ENCODE results near the gene TMEM240. TPM values are rescaled to one million over a fixed set of nuclear protein-coding genes. Genes with fewer than 3 reads are reported as not detected.

The TMEM240 gene
- total and polyA plus RNA-seq, 2 of the 8 experiments (the other 6 are each of a cell fraction or from before 2014, with no cell fraction given): 3.6 to 5.7 TPM

DNA sequence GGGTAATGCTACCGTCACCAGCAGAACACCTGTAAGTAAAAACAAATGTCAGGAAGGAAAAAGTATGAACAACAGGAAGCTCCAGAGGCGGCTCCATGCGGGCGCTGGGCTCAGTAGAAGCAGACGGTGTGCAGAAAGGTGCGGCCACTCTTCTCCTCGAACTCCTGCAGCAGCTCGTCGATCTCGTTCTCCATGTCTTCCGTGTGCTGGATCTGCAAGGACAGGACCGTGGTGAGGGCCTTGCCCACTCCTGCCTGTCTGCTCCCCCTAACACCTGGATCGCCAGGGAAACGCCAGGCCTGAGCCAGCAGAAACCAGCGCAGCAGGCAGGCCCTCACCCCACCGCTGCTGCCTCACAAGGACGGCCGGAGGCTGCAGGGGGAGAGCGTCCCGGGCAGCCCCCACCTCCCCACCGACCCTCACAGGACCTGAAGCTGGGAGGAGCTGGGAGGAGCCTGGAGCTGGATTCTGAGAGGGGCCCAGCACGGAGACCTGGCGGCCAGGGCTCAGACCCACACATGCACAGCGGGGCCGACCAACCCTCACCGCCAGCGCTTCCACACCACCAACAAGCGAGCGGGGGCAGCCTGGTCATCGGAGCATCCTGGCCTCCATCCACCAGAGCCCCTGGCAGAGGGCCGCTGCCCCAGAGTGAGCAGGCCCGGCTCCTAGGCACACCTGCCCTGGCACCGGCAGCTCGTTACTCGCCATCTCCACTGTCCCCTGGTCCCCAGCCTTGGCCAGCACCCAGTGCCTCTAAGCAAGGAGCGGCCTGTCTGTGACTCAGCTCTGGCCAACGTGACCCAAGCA, 1.7 kb upstream of the TMEM240 start (continued):
- TF ChIP-seq BRCA1 (IDR thresholded peaks at IDR 0.05; ENCODE audit: low read depth, low read length): no peak
- TF ChIP-seq HDAC6 (IDR thresholded peaks at IDR 0.05; ENCODE audit: low read depth, low read length): no peak
- TF ChIP-seq ASH2L (IDR thresholded peaks at IDR 0.05; ENCODE audit: low read length): no peak
- no peak for TF ChIP-seq JUN (IDR thresholded peaks at IDR 0.05; ENCODE audit: low read depth, low read length)
- no peak for TF ChIP-seq FOSL1 (IDR thresholded peaks at IDR 0.05; ENCODE audit: insufficient read depth, low read depth, low read length)
- no peak for TF ChIP-seq EP300 (IDR thresholded peaks at IDR 0.05; ENCODE audit: borderline replicate concordance in 1 of 2, low read depth in 2 of 2, low read length in 2 of 2)
- TF ChIP-seq RXRA (IDR thresholded peaks at IDR 0.05; ENCODE audit: insufficient read depth, low read depth, low read length): no peak
